GM21529 (cell line): ENCODE data around the gene MRPL55.
A peak's percentile ranks its signal among the peaks of the same experiment; 100 is the strongest.

Experiments
- ATAC-seq: cut with Tn5 transposase; IDR thresholded peaks from one replicate; pipeline ENCODE4 v1.9.1; 2021; ENCODE audit not compliant: unreplicated experiment

Gene MRPL55

DNA sequence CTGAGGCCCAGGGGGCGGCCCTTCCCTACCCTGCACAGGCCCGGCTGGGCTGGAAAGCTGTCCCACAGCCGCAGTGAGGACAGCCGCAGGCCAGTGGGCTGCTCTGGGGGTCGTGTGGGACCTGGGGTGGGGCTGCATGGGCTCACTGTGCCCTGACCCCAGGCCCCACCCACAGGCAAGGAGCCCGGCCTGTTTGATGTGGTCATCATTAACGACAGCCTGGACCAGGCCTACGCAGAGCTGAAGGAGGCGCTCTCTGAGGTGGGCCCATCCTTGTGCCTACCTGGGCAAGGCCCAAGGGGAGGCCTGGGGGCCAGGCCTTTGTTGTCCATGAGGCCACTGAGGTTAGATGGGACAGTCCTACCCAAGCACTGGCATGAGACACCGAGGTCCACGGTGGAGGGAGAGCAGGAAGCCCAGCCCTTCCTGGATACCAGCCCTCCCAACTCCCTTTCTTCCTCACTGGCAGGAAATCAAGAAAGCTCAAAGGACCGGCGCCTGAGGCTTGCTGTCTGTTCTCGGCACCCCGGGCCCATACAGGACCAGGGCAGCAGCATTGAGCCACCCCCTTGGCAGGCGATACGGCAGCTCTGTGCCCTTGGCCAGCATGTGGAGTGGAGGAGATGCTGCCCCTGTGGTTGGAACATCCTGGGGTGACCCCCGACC, 39.2 kb upstream of the MRPL55 start:
- ATAC-seq: no peak

GRCh38 chr1:228147768-228148167, 38.7 kb upstream of the MRPL55 start:
- ATAC-seq: no peak

DNA sequence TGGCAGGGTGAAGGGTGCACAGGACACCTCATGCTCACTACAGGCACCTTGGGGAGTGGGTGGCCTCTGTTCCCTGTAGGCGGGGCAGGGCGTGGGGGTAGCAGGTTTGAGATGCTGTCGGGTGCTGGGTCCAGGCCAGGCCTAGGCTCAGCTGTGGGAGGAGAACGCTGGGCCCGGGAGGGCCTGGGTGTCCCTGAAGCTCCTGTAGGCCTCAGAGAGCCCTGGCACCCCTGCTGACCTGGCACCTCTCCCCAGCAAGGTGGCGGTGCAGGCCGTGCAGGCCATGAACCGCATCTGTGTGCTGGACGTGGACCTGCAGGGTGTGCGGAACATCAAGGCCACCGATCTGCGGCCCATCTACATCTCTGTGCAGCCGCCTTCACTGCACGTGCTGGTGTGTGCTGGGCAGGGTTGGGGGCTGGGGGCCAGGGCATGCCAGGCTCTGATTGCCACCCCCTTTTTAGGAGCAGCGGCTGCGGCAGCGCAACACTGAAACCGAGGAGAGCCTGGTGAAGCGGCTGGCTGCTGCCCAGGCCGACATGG, 38.1 kb upstream of the MRPL55 start:
- ATAC-seq: no peak

DNA sequence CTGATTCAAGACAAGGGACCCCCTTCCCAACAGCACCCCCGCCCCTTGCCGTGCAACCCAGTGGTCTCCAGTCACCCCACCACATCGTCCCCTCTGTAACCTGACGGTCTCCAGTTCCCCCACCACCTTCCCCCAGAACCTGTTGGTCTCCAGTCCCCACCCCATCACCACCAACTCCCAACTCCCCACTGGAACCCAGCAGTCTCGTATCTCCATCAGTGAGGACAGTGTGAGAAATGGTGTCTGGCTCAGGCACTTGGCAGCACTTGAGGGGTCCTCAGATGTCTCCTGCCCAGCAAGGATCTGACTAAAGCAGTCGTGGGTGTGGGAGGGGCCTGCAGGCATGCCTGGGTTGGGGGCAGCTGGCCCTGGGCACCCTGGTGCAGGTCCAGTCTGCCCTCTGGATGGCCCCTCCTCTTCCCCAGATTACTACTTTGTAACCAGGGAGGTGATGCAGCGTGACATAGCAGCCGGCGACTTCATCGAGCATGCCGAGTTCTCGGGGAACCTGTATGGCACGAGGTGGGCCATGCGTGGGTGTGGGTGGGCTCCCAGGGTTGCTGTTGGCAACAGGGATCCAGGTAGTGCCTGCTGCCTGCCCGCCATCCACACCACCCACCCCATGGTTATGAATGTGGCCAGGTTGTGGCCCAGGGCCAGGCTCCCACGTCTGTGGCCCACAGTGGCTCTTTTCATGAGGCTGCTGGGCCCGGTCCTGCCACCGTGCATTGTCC, 37.5 kb upstream of the MRPL55 start:
- ATAC-seq: no peak

DNA sequence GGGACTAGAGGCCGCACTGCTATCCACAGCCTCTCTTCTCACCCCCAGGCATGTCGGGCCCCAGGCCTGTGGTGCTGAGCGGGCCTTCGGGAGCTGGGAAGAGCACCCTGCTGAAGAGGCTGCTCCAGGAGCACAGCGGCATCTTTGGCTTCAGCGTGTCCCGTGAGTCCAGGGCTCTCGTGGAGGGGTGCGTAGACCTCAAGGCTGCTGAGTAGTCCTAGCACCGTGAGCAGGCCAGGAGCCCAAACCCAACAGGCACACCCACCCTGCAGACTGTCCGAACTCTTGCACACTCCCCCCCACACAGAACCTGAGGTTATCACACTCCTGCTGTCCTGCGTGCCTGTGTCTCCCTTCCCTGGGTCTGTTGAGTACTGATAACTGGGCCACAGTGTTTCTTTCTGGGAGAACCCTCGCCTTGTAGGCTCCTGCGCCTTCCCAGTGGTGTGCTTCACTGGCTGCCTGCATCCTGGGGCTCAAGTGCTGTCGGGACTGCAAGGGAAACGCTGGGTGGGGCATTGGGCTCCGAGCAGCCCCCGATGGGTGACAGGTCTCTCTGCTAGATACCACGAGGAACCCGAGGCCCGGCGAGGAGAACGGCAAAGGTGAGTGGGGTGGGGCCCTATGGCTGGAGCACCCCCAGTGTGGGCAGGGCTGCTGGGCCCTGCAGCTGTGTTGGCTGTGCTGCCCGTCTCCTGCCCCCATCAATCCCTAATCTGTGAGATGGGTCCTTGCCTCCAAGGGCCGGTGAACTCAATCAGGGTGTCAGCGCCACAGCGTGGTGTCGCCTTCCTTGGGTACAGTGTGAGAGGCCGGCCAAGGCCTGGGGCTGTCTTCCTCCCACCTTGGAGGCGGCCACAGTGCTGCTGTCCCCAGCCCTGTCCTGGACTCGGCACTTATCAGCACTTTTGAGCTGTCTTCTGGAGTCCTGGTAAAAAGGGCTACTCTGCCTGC, 36.6 kb upstream of the MRPL55 start:
- no peak for ATAC-seq

- no peak for ATAC-seq
Measured at GRCh38 chr1:228144993-228145343, 35.9 kb upstream of the MRPL55 start.

DNA sequence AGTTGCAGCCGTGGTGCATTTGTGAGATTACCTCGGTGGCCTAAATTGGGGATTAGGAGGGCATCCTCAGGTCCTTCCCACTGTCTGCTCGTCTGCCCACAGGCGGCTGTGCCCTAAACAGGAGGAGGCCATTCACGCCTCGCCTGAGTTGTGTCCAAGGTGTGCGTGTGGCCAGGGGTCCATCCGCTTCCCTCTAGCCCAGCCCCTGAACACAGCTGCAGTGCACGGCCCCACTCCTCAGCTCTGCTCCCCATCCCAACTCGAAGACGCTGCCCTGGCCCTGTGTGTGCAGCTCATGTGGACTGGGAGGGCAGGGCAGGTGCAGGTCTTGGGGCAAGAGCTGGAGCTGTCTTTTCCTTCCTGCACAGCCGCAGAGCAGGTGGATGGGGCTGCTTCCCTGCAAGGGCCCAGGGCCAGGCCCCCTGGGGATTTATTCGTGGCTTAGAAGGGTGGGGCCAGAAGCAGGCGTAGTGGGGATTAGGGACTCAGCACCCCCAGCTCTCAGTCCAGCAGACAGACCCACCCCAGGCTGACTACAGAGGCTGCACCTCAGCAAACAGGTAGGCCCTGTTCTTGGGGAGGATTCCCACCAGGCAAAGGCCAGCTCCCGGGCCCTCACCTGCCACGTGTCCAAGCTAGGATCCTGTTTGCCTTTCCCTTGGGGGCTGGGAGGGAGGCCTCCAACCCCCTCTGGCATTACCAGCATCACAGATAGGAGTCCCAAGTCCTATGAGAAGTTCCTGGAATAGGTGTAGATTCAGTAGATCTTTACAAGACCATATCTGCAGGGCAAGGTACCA, 35.3 kb upstream of the MRPL55 start:
- ATAC-seq: no peak

GRCh38 chr1:228143480-228144192, 34.5 kb upstream of the MRPL55 start:
- no peak for ATAC-seq

DNA sequence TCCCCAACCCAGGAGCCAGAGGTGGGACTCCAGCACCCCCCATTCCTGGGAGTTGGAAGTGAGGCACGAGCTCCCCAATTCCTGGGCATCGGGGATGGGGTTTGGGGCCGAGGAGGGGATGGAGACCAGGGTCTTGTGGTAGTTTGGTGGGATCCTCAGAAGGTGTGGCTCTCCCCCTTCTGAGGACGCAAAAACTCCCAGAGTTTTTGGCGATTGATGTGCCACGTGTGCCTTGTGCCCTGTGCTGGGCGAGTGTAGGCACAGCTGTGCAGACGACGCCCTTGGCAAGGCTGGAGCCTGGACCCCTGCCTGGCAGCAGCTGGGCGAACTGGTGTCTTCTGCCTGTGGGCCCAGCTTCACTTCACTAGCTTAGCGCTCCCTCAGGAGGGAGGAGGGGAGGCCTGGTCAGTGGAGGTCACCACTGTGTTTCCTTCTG, 33.6 kb upstream of the MRPL55 start:
- ATAC-seq: no peak

- ATAC-seq: no peak
Measured at GRCh38 chr1:228142155-228142691, 33.1 kb upstream of the MRPL55 start.

DNA sequence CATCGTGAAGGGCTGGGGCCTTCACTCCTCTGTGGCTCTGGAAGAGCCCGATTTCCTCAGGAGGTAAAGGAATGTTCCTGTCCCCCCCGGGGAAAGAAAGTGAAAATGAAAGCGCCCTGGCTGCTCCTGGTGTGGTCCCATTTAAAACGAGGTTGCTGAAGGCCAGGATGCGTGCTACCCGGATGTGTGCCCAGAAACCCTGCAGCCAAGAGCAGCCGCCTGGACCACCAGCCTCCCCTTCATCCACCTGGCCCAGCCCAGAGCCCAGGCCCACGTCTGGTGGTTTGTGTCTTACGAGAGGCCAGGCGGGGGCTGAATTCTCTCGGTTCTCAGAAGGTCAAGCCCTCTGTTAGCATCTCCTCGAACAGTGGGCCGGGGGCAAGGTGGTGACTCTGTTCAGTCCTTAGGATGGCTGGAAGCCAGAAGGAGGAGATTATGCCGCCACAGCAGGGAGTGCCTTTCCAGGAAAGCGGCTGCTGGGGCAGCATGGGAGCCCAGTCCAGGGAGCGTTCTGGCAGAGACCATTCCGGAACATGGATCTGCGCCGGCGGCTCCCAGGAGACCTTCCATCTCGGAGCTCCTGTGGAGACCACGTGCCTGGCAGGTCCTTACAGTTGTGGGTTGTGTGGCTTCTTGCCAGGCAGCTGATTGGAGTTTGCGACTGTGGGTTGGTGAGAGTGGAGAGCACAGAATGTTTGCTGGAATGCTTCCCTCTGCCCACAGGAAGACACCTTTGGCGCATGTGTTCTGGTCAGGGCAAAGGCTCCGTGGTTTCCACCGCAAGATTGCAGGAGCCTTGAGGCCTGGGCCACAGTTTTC, 32.3 kb upstream of the MRPL55 start:
- no peak for ATAC-seq

GRCh38 chr1:228140724-228141225, 31.7 kb upstream of the MRPL55 start:
- ATAC-seq: no peak

- ATAC-seq: peak; percentile 89
Measured at GRCh38 chr1:228139931-228140723, 31.0 kb upstream of the MRPL55 start, which contains the start of gene GUK1. GUK1 (plus strand) TSS chr1:228140279; CDS start chr1:228140303, 24 bp downstream.

GRCh38 chr1:228139406-228139930, 30.4 kb upstream of the MRPL55 start:
- no peak for ATAC-seq

DNA sequence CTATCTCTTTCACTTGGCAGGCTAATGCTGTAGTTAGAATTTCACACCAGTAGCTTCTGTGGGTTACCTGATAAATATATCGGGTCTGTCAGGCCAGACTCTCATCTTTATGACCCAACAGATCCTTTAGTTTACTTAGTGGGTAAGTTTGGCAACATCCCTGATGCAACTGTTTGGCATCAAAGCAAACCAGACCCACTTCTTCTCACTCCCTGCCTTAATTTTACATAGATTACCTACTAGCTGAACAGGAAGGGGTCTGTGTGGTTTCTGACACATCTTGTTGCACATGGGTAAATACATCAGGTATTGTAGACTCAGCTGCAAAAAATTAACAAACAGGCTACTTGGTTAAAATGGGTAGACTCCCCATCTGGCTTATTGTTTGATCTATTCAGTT, 27.8 kb upstream of the MRPL55 start:
- ATAC-seq: no peak

- ATAC-seq: no peak
Measured at GRCh38 chr1:228134591-228134990, 25.5 kb upstream of the MRPL55 start.

DNA sequence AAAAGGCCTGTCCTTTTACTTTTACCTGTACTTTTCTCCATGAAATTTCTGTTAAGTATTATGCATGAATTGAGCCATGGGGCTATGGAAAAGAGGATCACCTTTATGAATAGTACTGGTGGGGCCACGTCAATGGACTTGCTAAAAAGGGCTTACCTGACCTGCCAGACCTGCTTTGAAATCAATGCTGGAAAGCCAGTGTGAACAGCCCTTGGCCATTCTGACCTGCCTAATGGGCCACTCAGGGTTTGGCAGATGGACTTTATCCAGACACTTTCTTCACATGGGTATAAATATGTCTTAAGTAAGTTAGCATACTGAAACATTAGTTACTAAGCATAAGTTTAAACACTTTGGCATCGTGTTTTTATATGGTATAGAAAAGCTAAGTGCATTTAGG, 22.7 kb upstream of the MRPL55 start:
- no peak for ATAC-seq
